Hypothalamus (tissue), 51 donors: ENCODE data around the gene RPL14.
A peak's percentile ranks its signal among the peaks of the same experiment; 100 is the strongest.
"Not testable (repeated sequence)": the region's sequence is repeated elsewhere in the genome, so short reads cannot be mapped to it uniquely, and the experiment has no call there.

Experiments
- DNase-seq, 51 donors: peaks; one replicate each; lab custom pipeline; 2025; lab: John Stamatoyannopoulos, UW

Gene RPL14

DNA sequence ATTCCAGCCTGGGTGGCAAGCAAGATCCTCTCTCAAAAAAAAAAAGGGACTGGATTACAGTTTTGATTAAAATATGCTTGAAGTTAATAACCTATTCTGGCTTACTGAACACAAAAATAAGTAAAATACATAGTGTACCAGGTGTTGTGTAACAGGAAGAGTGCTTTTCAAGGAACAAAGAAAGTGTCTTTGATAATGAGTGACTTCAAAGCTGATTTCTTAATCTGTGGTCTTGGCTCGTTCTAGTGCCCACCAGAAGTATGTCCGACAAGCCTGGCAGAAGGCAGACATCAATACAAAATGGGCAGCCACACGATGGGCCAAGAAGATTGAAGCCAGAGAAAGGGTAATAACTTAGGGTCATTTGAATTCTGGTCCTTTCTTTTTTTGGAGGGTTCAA lies 4.0 kb downstream of the RPL14 start:
- DNase-seq, result no peak

DNA sequence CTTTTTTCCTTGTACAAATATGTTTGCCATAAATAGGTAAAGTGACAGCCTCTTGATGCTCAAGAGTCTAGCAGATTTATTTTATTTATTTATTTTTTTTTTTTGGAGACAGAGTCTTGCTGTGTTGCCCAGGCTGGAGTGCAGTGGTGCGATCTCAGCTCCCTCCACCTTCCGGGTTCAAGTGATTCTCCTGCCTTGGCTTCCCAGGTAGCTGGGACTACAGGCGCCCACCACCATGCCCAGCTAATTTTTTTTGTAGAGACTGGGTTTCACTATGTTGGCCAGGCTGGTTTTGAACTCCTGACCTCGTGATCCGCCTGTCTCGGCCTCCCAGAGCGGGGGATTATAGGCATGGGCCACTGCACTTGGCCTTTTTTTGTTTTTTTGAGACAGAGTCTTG lies 5.7 kb downstream of the RPL14 start:
- DNase-seq, result not testable (repeated sequence)

DNA sequence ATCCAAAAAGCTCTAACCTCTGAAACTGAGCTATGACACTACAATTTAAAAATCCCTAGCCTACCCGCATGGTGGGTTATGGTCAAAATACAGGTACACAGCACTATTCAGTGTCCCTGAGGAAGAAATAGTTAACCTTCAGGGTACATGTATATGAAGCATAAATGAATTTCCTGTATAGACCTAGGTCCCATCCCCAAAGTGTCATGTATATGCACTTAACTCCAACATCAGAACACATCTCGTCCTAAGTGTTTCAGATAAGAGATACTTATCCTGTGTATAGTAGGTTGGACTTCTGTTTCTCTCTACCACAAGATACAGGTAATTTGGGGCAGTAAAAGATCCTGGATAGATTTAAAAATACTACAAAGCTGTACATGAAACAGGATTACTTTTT lies 6.4 kb downstream of the RPL14 start:
- DNase-seq, result no peak

DNA sequence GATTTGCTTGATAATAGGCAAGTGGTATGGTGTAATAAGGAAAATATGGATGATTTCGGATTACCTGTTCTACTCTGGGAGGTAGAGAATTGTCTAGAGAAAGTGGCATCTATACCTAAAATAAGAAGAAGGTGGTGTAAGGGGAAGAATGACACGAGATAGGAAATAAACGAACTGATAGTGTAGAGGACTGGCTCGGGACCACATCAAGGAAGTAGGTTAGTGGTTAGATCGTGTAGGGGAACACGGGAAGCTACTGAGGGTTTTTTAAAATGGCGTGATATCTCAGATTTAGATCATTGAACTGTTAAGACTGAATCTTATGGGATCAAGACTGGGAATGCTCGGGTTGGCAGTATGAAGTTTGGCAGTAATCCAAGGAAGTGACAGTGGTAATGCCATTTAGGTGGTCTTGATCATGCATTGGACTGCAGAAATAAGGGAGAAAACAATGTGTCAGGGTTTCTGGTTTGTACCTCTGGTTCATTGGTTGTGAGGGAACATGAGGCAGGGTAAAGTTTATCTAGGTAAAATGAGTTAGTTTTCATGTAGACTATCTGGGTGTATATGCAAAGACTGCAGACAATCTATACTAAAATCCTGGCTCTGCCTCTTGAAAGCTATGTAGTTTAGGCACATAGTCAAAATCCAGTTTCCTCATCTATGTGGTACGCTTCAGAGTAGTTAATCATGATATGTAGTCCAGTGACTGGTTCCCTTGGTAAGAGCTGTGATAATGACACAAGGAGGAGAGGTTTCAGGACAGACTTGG lies 7.4 kb downstream of the RPL14 start:
- DNase-seq, result no peak

DNA sequence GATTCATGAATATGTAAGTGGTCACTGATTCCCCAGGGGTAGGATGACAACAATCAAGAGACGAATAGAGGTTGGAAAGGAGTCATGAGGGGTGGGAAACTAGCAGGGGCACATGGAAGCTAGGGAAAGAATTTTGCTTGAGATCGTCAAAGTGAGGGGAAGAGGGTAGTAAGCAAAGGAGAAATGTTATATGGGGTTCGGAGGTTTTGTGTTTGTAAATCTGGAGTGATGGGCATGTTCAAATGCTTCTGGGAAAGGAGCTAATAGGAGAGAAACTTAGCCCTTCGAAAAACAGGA lies 7.9 kb downstream of the RPL14 start:
- DNase-seq, result no peak

DNA sequence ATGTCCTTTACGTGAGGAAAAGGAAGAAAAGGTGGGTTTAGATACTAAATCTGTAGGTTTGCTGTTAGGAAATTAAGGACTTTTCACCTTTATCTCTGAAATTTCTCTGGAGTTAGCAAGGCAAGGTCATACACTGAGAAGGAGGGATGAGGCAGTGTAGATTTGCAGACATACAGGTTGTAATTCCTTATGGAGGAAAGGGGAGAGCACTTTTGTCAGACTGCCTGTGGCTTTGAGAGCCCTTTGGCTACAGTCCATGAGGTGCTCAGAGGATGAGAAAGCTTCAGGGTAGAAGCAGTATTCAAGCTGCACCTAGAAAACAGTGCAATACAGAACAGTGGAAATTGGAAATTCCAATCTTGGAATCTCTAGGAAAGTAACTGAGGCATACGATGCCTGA lies 8.3 kb downstream of the RPL14 start:
- no peak for DNase-seq

DNA sequence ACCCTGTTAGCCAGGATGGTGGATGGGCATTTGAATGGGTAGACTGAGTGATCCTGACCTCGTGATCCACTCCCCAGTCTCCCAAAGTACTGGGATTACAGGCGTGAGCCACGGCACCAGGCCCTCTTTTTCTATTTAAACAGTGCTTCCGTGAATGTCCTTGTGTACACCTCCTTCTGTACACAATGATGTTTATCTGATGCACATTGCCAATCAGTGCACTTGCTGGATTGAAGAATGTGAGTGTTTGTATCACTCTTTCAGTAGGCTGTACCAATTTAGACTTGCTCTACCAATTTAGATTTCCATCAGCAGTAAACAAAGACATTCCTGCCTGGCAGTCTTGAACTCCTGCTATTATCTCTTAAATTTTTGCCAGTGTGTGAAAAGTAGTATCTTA lies 10.9 kb downstream of the RPL14 start:
- no peak for DNase-seq

DNA sequence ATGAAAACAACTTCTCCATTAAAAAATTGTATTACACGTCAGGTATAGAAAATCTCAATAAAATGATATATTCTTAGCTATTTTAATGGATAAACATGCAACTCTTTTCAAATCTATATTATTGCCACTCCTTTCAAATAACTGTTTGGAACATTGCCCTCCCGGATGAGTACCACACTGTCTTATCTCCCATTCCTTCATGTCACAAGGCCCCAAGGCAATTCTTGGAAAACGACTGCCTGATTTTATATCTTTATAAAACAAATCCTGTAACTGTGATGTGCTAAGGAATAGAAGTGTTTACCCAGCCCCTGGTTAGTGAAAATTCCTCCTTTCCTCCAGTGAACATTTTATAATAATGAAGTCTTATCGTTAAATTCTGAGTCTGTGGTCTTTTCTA lies 13.6 kb downstream of the RPL14 start:
- DNase-seq, result no peak

DNA sequence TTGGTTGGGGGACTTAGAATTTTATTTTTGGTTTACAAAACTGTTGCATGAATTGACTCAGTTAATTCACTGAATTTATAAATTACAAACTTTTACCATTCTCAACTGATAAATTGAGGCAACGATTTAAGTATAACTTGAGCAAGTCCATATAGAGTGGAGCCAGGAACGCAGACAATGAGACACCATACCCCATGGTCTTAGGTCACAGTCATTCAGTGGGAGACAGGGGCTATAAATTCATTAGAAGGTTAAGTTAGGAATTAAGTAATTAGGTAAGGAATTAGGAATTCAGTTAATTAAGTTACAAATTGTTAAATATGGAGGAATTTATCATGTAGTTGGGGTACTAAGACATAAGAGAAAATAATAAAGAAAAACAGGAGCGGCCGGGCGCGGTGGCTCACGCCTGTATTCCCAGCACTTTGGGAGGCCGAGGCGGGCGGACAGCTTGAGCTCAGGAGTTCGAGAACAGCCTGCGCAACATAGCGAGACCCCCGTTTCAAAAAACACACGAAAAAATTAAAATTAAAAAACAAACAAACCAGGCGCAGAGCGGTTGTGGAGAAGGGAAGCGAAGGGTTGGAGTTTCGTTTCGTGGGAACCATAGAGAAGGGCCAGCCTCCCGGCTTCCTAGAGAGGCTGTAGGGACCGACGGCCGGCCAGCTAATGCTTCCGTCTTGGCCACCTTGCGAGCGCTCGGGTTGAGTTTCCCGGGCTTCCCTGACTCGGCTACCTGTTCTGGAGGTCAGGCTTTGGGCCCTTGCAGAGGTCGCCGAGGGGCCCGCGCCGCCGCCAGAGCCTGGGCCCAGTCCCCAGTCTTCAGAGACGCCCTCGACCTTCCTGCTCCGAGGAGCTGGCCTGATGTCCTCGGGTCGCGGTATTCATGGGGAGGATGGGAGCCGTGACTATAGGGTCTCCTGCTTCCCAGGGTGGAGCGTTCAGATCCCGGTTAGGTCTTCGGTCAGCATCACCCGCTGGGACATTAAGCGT lies 19.6 kb downstream of the RPL14 start, which contains the start of gene ZNF619:
TSS of gene ZNF619 (plus strand) at position 645 of the 993 bp plus-strand sequence. CDS start 858 bp downstream, outside the sequence.
- peak in 49 of 51 donors; percentile 2 to 76 (median 41) for DNase-seq

DNA sequence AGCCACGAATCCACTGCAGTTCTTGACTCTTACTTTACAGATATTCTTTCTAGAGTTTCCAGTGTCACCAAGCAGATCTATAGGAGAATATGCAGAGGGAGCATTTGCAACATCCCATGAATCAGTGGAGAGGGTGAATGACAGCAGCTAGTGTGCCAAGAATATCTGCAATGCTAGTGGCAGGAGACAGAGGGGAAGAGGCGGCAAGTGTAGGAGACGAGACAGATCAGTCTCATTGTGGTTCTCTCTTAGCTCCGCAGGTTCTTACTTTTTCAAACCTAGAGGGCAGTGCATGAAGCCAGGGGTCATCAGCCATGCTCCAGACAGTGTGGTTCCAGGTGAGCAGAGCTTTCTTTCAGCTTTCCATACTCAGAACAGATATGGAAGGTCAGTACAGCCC lies 20.5 kb downstream of the RPL14 start:
- peak in 3 of 51 donors; percentile 3 to 18 (median 8) for DNase-seq

DNA sequence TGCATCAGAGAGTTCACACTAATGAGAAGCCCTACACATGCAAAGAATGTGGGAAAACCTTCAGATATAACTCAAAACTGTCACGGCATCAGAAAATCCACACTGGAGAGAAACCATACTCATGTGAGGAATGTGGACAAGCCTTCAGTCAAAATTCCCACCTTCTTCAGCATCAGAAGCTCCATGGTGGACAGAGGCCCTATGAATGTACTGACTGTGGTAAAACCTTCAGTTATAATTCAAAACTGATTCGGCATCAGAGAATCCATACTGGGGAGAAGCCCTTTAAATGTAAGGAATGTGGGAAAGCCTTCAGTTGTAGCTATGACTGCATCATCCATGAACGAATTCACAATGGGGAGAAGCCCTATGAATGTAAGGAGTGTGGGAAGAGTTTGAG lies 30.0 kb downstream of the RPL14 start:
- no peak for DNase-seq

DNA sequence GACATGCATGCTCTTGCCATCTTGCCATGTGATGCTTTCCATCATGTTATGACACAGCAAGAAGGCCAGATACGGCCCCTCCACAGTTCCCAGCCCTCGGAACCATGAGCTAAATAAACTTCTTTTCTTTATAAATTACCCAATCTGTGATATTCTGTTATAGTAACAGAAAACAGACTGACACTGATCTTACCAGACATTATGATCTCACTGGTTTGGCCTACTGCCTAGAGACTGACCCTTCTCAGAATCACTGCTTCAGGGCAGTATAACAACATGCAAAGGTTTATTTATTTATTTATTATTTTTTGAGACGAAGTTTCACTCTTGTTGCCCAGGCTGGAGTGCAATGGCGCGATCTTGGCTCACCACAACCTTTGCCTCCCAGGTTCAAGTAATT lies 33.8 kb downstream of the RPL14 start:
- no peak for DNase-seq

DNA sequence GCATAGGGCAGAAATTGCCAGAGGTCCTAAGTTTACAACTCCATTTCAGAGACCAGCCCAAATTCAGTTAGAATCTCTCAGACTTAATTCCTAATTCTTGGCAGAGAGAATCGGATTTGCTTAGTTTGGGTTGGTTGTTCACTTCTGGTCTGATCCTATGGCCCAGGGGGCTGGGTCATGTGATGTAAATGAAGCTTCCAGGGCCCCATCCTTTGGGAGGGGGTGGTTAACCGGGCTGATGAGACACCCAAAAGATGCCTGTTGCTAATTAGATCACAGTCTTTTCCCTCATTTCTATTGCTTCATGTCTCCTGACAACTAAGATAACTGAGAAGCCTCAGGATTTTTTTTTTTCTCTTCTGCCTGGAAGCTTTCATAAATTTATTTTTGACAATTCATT lies 37.6 kb downstream of the RPL14 start:
- DNase-seq, result no peak

DNA sequence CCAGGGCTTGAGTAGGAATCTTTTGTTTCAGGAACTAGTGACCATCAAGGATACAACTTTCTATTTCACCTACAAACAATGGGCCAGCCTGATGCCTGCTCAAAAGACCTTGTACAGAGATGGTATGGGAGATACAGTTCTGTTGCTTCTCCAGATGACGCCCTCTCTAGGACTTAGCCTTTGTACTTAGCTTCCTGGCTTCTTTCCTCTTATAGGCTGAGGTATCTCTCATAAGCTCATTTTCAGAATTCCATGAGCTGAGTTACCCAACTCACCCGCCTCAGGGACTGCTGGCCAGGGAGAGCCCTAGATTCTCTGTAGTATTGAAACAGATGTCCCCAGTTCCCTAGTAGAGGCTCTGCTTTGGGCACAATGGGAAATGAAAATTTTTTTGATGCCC lies 40.1 kb downstream of the RPL14 start:
- no peak for DNase-seq

DNA sequence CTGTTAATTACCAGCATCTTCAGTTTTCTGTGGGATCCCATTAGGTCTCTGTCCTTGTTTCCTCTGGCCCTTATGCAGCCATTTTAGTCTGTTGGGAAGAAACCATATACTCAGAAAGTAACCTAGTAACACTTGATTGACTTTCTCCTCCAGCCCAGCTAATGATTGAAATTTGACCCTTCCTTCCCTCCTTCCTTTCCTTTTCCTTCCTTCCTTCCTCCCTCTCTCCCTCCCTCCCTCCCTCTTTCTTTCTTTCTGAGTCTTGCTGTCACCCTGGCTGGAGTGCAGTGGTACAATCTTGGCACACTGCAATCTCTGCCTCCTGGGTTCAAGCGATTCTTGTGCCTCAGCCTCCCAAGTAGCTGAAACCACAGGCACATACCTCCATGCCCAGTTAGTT lies 42.8 kb downstream of the RPL14 start:
- DNase-seq, result no peak

DNA sequence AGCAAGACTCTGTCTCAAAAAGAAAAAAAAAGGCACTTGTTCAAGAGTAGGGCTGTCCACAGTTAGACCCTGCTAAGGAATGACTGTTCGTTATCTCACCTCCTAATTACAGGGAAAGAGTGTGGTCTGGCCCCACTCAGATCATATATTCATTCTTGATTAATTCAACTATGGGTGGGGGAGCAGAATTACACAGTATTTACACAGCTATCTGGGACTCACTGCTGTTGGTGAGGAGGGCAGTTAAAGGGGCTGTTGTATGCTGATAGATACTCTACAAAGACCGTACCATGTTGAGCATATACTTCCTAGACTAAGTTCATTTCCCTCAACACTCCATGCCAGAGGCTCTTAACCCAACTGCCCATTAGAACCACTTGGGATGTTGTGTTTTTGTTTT lies 44.9 kb downstream of the RPL14 start:
- DNase-seq, result no peak

DNA sequence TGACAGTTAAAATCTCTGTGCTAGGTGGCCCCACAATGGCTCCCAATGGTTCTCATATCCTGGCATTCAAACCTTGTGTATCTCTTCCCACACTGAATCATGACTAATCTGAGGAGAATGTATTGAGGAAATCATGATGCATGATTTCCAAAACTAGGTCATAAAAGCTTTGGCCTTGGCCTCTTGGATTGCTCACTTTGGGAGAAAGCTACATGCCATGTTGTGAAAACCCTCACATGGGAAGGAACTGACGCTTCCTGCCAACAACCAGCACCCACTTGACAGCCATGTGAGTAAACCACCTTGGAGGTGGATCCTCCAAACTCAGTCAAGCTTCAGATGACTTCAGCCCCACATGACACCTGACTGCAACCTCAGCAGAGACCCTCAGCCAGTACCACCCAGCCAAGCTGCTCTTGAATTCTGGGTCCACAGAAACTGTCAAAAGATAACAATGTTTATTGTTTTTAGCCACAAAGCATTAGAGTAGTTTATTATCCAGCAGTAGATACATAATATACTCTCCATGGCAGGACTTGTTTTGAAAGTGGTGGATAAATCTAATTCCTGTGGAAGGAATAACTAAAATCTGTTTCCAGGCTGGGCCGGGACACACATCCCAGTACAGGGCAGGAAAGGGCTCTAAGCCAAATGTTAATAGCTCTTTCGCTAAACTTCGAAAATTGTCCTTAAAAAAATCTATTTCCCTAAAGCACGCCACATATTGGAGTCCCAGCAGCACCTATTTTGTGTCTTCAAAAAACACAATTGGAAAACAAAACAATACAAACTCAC lies 47.7 kb downstream of the RPL14 start:
- DNase-seq, result no peak

DNA sequence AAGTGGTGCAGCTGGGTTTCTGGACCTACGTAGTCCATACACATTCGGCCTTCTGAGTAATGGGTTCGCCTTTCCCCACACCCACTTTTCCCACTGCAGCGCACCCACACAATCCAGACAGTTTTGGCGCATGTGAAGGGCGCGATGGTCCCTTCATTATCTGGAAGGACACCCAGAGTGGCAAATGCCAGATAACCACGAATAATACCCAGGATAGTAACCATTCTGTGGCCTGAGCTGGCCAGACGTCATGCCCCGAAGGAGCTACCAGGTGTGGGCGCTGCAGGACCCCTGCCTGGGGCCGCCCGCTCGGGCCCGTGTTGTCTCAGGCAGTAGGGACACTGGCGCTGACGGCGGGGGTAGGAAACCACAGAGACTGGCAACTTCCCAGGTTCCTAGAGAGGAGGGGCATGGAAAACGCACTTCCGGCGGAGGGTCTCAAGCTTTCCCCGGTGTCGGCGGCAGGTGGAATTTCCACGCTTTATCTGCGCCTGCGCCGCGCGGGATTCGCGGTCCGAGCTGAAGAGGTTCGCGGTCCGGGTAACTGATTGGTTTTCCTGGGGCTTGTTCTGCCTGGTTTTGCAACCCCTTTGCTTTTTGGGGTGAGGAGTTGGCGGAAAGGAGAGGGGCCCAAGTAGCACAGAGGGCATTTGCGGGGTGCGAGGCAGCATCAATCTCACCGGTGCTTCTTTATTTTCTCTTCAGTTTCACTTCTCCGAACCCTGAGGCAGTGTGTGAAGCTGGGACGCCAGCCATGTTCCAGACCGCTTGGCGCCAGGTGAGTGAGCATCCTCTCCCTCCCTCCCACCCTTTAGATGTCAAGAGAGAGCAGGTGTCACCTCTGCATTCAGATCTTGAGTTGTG lies 48.7 kb downstream of the RPL14 start, which contains the start of gene ZNF620:
TSS of gene ZNF620 (plus strand) at position 441 of the 864 bp plus-strand sequence. CDS start at position 755, 314 bp downstream.
- DNase-seq, result peak in 50 of 51 donors; percentile 30 to 84 (median 69)

DNA sequence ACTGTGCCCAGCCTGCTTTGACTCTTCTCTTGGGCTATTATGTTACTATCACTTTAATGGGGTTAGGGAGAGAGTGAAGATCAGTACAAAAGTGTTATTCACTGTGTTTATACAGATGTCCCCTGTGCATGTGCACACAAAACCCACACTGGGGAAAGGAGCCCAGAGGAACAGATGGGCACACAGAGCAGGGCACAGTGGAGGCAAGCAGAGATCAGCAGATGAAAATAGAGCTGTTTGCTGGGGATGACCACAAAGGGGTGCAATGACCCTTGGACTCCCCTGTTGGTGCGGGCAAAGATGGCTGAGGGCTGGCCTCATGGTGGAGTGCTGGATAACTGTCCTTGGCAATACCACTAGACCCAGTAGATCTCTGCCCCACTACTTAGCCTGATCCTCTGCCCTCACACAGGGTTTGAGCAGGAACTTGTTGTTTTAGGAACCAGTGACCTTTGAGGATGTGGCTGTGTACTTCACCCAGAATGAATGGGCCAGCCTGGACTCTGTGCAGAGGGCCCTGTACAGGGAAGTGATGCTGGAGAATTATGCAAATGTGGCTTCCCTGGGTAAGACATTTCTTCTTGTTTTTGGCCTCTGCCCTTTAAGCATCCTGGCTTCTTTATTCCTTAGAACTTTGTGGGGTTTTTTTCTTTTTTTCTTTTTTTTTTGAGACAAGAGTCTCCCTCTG lies 54.0 kb downstream of the RPL14 start:
- DNase-seq, result peak in 4 of 51 donors; percentile 1 to 20 (median 8)
